Lower lobe of right lung (tissue), 2 donors: ENCODE results near the gene TLL2. TPM values are rescaled to one million over a fixed set of nuclear protein-coding genes. Genes with fewer than 3 reads are reported as not detected.

Experiments
- ATAC-seq, 2 donors: fragments of 200-7000 bp; cut with Tn5 transposase; one replicate each; pipeline ENCODE4 v1.9.1; 2020 to 2022; ENCODE audit warnings: mild to moderate bottlenecking in 2 of 2, moderate library complexity in 2 of 2
- DNase-seq: peaks from one replicate; pipeline ENCODE4 v3.0.0-alpha.2; 2020
- H3K27ac ChIP-seq: fragments of 200-600 bp; one replicate; pipeline ENCODE4 v1.8.0; 2022
- H3K27me3 ChIP-seq: fragments of 200-600 bp; one replicate; pipeline ENCODE4 v1.8.0; 2022; ENCODE audit warnings: low read depth
- H3K36me3 ChIP-seq: fragments of 200-600 bp; one replicate; pipeline ENCODE4 v1.8.0; 2022; ENCODE audit warnings: mild to moderate bottlenecking
- H3K4me1 ChIP-seq: fragments of 200-600 bp; one replicate; pipeline ENCODE4 v1.8.0; 2022
- H3K4me3 ChIP-seq: fragments of 200-600 bp; one replicate; pipeline ENCODE4 v1.8.0; 2022; ENCODE audit warnings: mild to moderate bottlenecking
- H3K9me3 ChIP-seq: fragments of 200-600 bp; one replicate; pipeline ENCODE4 v1.8.0; 2022
- intact Hi-C: fragments of 100-400 bp; cut with DNase I; formaldehyde crosslinking; loops from one replicate; pipeline ENCODE4 v1.11.0; 2022
- total RNA-seq: library from RNA; stranded (reverse); fragmentation: NEBNext Ultra II Directional; extraction: Animal tissue kit (Norgen Biotek cat#: 25700); gene quantifications from one replicate; pipeline ENCODE4 v1.2.1, GENCODE V29; 2021
- TF ChIP-seq, protein P1 (sequence below): fragments of 200-600 bp; IDR thresholded peaks from one replicate; pipeline ENCODE4 v1.8.0; 2022; ENCODE audit warnings: antibody characterized with exemption, mild to moderate bottlenecking
- donor health status: DM: no; HTN: yes; CAD: no; lungs with severe emphysema.

The TLL2 gene
- total RNA-seq, 1 donor from 2014 or later, result not detected

DNA sequence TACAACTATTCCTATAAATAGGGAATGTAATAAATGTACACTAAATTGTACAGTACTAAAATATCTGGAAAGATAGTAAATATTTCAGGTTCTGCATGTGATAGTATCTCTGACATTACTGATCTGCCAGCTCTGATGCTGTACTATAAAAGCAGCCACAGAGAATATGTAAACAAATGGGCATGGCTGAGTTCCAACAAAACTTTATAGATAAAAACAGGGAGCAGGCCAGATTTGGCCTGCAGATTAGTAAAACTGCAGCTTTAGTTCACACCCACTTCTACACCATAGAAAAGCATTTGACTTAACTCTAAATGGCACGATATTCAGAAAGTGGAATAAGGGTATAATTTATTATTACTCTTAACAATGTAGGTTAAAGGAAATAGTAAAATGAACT, 18.8 kb upstream of the TLL2 start:
- TF ChIP-seq, protein P1, sequence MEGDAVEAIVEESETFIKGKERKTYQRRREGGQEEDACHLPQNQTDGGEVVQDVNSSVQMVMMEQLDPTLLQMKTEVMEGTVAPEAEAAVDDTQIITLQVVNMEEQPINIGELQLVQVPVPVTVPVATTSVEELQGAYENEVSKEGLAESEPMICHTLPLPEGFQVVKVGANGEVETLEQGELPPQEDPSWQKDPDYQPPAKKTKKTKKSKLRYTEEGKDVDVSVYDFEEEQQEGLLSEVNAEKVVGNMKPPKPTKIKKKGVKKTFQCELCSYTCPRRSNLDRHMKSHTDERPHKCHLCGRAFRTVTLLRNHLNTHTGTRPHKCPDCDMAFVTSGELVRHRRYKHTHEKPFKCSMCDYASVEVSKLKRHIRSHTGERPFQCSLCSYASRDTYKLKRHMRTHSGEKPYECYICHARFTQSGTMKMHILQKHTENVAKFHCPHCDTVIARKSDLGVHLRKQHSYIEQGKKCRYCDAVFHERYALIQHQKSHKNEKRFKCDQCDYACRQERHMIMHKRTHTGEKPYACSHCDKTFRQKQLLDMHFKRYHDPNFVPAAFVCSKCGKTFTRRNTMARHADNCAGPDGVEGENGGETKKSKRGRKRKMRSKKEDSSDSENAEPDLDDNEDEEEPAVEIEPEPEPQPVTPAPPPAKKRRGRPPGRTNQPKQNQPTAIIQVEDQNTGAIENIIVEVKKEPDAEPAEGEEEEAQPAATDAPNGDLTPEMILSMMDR, result no peak
- Histone ChIP-seq H3K27me3 (no peaks in the 10 kb centered on the region), H3K9me3 (no peaks in the 10 kb centered on the region), H3K4me3 (no peak overlapping the region), H3K4me1 (peaks cover 5% of the 10 kb centered on the region), H3K36me3 (peaks cover 53% of the 10 kb centered on the region), H3K27ac (no peak overlapping the region)
- ATAC-seq, result no peak
- intact Hi-C loops, result no loop called here
- no peak for DNase-seq

GRCh38 chr10:96529634-96530279, 16.0 kb upstream of the TLL2 start:
- TF ChIP-seq, protein P1, result no peak
- intact Hi-C loops, result no loop called here
- no peak overlapping the region for H3K27ac ChIP-seq
- H3K9me3 ChIP-seq, result no peaks in the 10 kb centered on the region
- no peak overlapping the region for H3K4me3 ChIP-seq
- peaks cover 81% of the 10 kb centered on the region for H3K36me3 ChIP-seq
- DNase-seq, result no peak
- H3K27me3 ChIP-seq, result no peaks in the 10 kb centered on the region
- no peak for ATAC-seq
- no peaks in the 10 kb centered on the region for H3K4me1 ChIP-seq

GRCh38 chr10:96524741-96525140, 11.0 kb upstream of the TLL2 start:
- intact Hi-C loops, result no loop called here
- H3K27ac ChIP-seq, result no peak overlapping the region
- no peak overlapping the region for H3K4me3 ChIP-seq
- DNase-seq (no peak), ATAC-seq (no peak)
- H3K4me1 ChIP-seq, result no peaks in the 10 kb centered on the region
- H3K9me3 ChIP-seq, result no peaks in the 10 kb centered on the region
- TF ChIP-seq, protein P1, result no peak
- no peaks in the 10 kb centered on the region for H3K27me3 ChIP-seq
- H3K36me3 ChIP-seq, result peaks cover 86% of the 10 kb centered on the region

- DNase-seq (no peak), ATAC-seq (no peak)
- Histone ChIP-seq H3K27me3 (peaks cover 26% of the 10 kb centered on the region), H3K36me3 (peaks cover 40% of the 10 kb centered on the region), H3K27ac (no peak overlapping the region), H3K9me3 (no peaks in the 10 kb centered on the region), H3K4me1 (peaks cover 26% of the 10 kb centered on the region), H3K4me3 (no peak overlapping the region)
- TF ChIP-seq, protein P1, result no peak
- intact Hi-C loops, result no loop called here
Measured at GRCh38 chr10:96517284-96517683, 3.6 kb upstream of the TLL2 start.

DNA sequence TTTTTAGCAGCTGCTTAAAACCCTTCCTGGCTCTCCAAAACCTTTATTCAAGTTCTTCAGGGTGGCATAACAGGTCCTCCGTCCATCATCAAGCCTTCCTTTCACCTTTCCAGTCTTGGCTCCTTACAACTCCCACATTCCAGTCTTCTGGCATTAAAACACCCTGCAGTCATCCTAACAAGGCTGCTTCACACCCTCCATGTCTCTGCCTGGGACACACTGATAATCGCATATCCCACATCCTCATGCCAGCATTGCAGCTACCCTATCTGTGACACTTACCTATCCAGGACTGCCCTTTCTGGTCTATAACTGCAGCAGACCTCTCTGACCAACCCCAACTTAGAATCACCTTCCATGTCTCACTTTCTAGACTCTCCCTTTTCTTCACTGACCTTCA, 2.6 kb upstream of the TLL2 start:
- no peak for DNase-seq
- ATAC-seq, result no peak
- Histone ChIP-seq H3K4me3 (no peak overlapping the region), H3K27me3 (peaks cover 36% of the 10 kb centered on the region), H3K27ac (no peak overlapping the region), H3K9me3 (no peaks in the 10 kb centered on the region), H3K4me1 (peaks cover 28% of the 10 kb centered on the region), H3K36me3 (peaks cover 31% of the 10 kb centered on the region)
- intact Hi-C loops, result no loop called here
- TF ChIP-seq, protein P1, result no peak
